ENCODE measurements around the gene SETMAR.
"Not testable (repeated sequence)": the region's sequence is repeated elsewhere in the genome, so short reads cannot be mapped to it uniquely, and the experiment has no call there.

SETMAR gene

DNA sequence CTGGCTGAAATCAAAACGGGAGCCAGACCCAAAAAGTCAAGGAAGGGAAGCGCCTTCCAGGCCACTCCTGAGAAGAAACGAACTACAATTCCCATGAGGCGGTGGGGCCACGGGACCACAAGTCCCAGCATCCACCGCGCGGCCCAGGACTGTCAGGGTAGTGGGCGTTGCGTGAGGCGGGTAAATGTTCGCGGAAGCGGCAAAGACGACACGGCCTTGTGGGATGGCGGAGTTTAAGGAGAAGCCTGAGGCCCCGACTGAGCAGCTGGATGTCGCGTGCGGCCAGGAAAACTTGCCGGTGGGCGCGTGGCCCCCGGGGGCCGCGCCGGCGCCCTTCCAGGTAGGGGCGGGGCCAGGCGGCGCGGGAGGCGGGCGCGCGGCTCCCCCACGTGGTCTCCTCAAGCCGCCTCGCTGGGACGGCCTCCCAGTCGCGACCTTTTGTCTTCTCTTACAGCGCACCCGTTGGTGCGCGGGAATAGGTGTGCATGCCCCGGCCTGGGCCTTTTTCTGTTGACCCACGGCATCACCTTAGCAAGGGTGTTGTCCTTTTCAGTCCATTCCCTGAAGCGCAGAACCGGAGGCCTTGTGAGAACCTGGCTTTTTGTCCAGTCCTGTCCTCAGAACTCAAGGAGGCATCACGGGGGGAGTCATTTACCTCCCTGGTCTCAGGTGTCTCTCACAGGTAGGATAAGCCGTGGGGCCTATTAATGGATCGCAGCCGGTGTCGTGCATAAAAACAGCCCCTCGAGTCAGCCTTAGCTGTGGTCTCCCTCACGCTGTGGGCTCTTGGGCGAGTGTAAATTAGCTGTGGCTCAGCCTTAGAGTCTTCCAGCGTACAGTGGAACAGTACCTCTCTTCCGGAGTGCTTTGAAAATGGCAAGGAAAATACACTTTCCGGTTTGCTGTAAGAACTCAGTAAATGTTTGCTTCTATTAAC lies at the start of gene SETMAR:
Gene SETMAR, plus strand, starts transcription at position 183 of the 937 bp plus-strand sequence. Its CDS starts 2 bp downstream, at position 185.
- peak; percentile 75 to 84 (median 77) for DNase-seq (ENCODE audit: low read depth in 3 of 3)

DNA sequence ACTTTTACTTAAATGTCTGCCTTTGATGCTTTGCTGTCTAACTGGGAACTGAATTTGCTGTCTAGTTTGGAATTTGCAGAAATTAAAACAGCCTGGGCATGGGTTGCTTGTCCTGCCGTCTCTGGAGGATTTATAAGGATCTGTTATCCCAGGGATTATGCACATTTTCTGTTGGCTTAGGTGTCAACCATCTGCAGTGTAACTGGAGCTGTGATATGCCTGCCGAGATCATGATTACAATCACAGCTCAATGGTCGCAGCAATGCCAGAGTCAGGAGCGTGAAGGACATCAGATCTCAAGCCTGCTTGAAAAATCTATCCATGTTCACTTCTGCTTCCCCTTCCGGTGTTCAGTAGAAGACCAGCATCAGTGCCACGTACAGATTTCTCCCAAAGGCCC lies 41.8 kb upstream of the SETMAR start:
- DNase-seq (ENCODE audit: low read depth in 3 of 3), result no peak

DNA sequence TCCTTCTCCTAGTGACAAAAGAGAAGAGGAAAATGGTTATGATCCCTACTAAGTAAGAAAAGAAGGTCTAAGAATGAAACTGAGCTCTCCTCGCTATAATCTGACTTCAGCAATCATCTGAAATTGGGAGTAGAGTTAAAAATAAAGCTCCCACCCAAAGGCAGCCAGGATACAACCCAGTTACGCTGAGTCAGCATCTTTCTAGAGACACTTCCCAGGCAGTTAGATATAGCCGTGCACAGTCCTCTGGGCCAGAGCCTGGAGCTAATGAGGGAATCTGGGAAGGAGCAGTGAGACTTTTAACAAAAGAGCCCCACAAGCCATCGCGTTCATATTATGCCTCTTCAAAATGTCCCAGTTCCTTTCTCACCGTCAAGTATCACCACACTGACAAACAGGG lies 39.1 kb upstream of the SETMAR start:
- no peak for DNase-seq (ENCODE audit: low read depth in 3 of 3)

DNA sequence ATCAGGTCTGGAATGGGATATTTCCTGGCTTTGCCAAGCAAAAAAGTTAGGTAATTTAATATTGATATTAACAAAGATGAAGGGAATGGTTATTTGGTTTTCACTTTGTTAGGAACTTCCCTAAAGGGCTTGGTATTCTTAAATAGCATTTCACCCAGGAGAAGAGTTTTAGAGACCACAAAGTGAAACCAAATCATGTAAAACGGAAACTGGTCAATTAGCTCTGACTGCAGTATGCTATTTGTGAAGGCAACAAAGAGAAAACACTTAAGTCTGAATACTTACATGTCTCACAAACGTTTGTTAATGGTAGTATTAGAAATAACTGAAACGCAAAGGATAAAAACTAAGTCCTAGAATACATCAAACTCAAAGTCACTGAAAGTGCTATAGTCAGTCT lies 32.4 kb upstream of the SETMAR start:
- DNase-seq (ENCODE audit: low read depth in 3 of 3), result no peak

DNA sequence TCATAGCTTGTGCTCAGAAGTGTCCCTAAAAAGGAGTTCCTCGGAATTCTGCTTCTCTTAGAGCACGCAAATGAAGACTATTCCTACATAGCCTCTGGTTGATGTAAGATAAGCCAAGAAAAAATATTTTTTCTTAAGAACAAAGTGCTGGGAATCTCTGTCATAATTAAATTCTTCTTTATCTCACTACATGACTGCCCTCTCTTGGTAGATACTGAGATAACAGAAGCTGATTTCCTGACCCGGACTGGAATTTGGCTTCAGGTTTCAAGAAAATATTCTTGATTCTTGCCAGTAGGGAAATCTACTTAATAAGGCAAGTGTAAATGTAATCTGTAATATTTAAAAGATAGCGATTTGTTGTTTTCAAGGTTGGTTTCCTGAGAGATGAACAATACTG lies 31.3 kb upstream of the SETMAR start:
- DNase-seq (ENCODE audit: low read depth in 3 of 3), result no peak

DNA sequence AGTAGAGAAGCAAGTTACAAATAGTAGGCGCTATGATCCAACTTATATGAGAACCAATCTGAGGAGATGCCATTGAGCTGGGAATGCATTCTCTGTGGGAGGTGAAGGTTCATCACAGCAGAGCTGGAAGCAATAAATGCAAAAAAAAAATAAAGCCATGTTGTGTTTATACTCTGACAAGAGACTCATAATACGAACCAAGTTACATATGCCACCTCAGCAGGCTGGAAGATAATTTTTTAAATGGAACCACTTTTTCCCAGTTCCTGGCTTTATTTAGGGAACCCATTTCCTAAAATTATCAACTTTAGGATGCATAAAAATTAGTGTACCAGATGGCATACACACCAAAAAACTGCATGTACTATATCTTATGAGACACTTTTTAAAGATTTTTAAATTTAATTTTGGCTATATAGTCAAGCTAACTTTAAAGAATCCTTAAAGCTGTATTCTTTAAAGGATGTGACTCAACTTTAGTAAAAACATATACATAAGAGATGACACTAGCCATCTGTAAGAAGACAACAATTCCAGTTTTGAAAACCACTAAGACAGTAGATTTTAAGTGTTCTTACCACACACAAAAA lies 23.6 kb upstream of the SETMAR start:
- DNase-seq (ENCODE audit: low read depth in 3 of 3), result no peak

DNA sequence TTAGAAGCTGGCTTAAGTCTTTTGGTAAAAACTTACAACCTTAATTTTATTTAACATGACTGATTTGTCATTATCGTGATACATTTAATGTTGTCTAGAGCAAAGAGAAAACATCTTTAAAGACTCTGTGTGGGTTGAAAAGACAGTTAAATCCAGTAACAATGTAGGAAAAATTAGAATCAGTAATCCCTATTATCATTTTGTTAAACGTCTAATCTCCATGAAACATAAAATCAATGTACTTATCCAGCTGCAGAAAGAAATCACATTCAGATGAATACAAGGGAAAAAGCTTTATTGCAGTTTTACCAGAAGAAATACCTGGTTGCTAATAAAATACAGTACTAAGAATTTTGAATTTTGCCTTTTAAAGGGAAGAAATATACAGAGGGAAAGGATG lies 21.2 kb upstream of the SETMAR start:
- DNase-seq (ENCODE audit: low read depth in 3 of 3), result no peak

DNA sequence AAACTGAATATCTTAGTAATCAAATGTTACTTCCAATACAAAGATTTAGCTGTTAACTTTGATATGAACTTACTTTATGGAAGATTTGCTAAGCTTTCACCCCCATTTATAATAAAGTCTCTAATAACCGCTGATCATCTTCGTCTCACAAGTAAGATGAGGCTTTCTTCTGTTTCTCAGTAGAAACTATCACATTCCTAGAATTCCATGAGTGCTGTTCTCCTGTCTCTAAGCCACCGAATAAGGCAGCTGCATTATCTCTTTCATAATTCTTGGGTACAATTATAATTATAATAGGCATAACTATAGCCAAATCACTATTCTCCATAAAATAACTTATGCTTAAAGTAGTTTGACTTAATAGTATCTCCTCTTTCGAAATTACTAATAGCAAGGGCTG lies 18.3 kb upstream of the SETMAR start:
- DNase-seq (ENCODE audit: low read depth in 3 of 3), result no peak

DNA sequence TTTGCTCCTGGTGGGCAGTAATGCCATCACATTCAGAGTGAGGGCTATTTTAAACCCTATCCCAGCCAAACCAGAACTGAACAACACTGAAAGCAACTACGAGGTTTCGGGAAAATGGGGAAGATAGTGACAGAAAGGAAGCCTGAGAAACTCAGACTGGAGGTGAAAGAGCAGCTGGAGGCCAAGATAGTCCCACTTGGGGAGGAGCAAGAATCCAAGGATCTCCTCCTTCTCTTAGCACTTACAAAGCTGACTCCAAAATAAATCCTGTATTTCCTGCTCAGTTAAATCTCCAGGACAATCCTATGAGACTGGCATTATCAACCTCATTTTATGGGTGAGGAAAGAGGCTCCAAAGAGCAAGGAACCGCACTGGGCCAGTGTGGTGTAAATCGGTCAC lies 14.1 kb upstream of the SETMAR start:
- DNase-seq (ENCODE audit: low read depth in 3 of 3), result no peak

DNA sequence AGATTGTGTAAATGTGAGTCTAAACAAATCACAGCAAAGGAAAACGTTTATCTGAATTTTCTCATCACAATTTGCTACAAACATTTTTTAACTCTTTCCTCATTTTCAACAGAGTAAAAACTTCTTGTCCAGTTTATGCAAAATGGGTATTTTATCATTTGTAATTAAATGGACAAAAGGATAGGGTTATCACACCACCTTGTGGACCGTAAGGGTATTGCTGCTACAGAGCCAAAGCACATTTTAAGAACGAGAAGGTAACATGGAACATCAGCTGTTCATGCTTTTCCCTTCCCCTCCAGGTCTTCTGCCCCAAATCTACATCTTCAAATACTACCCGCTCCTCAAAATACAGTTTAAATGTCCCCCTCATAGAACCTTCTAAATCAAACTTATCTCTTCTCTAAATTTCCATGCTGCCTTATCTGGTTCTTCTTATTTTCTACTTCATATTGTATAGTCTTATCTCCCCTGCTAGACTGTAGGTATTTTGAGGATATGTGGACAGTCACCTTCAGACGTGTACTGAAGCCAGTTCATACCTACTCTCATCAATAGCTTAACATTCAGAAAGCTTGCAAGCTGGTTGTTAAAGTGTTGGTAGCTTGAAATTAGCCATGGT lies 12.8 kb upstream of the SETMAR start:
- peak in 1 of 3 donors; percentile 13 for DNase-seq (ENCODE audit: low read depth in 3 of 3)

DNA sequence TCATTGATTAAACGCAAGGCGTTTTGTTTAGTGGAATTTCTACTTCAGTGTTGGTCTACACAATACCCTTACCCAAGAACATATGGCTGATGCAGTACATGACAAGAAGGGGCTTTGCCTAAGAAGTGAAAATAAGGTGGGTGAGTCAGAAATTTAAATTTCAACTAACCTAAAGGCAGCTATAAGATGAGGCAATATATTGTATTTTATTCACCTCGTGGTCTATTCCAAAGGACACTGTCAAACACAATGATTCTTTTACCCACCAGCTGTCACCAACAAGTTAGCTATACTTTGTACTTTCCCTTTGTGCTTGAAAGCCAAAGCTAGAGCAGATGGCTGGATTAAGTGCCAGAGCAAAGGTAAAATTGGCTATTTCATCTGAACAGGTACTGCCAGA lies 10.9 kb upstream of the SETMAR start:
- no peak for DNase-seq (ENCODE audit: low read depth in 3 of 3)

DNA sequence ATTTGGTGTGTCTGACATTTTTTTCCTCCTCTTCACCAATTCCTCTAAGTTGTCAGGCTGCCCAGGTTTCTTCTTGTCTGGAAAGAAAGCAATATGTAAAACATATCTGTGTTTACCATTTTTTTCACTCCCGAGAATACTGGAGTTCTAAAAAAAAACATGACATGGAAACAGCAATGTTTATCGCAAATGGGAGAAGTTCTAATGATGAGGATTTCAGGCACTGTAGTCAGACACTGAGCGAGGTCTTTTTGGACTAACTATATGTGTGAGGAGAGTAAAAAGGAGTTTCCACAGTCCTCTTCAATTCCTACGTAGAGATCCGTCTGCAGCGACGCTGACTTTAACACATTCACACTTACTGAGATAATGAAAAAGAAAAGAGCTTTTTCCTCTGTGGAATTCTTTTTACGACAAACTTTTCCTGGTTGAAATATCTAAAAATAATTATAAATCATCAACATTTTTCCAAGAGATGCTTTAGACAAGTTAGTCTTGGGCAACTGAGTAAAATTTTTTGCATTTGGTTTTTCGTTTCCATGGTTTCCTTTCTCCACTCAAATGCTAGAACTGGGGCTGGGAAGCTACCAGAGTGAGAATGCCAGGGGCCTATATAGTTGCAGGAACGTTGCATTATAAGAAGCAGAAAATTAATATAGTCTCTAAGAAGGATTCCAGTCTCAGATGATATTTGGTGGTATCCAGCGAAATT lies 8.4 kb upstream of the SETMAR start:
- no peak for DNase-seq (ENCODE audit: low read depth in 3 of 3)

DNA sequence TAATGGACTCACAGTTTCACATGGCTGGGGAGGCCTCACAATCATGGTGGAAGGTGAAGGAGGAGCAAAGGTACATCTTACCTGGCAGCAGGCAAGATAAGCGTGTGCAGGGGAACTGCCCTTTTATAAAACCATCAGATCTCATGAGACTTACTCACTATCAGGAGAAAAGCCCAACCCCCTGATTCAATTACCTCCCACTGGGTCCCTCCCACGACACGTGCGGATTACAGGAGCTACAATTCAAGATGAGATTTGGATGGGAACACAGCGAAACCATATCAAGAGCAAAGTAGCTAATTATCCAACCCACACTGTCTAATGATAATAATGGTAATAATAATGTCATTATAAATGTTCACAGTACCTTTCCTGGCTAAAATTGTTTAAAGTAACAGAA lies 6.7 kb upstream of the SETMAR start:
- DNase-seq (ENCODE audit: low read depth in 3 of 3), result not testable (repeated sequence)

DNA sequence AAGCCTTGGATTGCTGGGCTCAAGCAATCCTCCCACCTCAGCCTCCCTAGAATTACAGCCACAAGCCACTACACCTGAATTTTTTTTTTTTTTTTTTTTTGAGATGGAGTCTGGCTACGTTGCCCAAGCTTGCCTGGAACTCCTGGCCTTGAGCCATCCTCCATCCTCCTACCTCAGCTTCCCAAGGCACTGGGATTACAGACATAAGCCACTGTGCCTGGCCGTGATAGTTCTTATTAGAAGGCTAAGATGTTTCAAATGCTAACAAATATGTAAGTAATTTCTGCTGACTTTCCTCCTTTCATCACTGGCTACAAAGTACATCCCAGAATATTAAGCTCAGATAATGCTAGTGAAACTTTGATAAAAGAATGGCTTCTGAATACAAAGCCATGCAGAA lies 5.7 kb upstream of the SETMAR start:
- DNase-seq (ENCODE audit: low read depth in 3 of 3), result no peak

DNA sequence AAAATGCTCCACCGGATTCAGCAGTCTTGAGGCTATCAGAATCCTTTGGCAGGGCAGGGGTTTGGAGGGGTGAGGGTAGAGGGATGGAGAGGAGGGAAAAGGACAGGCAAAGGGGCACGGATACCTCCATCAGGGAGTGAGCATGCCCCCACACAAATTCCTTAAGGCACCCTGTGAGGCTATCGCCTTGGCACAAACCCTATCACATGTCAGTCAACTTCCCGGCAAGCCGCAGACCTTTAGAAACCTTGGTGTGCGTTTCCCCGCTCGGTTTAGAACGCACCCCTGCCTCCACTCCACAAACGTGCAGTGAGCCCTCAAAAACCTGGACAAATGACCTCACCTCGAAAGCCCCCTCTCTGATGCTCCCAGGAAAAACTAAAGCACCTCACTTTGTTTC lies 422 bp upstream of the SETMAR start:
- no peak for DNase-seq (ENCODE audit: low read depth in 3 of 3)

DNA sequence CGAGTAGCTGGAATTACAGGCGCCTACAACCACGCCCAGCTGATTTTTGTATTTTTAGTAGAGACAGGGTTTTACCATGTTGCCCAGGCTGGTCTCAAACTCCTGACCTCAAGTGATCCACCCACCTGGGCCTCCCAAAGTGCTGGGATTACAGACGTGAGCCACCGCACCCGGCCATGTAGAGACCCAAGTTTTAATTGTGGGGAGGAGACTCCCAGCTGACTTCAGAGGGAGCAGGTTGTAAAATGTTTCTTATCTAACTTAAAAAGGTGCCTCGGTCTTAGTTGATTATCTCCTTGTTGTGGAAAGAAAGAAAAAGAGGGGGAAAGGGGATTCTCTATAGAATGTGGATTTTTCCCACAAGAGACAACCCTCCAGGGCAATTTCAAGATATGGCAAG lies 2.0 kb downstream of the SETMAR start:
- DNase-seq (ENCODE audit: low read depth in 3 of 3), result not testable (repeated sequence)

DNA sequence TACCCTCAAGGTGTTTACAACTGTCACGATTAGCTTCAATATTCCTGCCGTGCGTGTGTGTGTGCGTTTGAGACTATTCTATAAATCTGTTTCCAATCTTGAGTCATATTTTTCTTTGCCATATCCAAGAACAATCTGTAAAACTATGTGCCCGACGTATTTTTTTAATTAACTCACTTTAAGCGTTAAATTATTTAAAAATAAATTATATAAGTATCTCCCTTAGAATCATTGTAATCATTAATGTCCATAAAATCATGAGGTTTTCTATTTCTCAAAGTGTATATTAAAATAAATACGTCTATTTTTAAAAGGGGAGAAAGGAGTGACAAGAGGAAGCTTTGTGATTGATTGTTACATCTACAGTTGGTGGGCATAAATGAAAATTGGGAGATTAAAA lies 2.9 kb downstream of the SETMAR start:
- DNase-seq (ENCODE audit: low read depth in 3 of 3), result no peak

DNA sequence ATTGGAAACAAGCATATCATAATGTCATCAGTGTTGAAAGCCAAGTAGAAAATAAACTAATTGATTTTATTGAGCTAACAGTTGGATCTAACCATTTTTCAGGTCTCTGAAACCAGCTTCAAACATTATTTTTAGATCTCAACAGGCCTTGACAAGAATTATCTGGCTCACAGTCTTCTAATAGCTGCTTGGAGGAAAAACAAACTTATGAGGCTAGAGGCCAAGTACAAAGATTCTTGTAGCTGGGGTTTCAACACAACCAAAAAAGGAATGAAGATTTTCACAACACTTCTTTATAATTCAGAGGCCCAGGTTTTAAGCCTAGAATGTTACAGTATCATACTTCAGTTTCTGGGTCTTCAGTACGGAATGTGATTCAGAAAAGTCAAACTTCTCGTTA lies 3.7 kb downstream of the SETMAR start:
- DNase-seq (ENCODE audit: low read depth in 3 of 3), result no peak

DNA sequence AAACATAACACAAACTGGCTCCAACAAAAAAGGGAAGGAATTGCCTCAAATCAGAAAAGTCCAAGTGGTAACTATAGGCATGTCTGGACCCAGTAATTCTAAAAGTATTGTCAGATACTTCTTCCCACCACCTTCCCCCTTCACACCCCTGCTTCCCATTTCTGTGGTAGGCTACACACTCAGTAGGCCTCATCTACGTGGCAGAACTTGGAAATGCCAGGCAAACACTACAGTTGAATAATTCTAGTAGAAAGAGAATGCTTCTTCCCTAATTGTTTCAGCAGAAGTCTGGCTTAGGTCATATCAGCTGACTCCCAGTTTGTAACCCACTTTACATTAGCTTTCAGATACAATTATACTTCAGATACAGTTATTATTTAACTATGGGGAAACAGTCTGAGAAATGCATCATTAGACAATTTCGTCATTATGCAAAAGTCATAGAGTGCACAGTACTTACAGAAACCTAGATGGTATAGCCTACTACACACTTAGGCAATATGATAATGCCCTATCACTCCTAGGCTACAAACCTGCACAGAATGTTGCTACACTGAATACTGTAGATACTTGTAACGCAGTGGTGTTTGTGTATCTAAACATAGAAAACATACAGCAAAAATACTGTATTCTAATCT lies 6.4 kb downstream of the SETMAR start:
- DNase-seq (ENCODE audit: low read depth in 3 of 3), result no peak

DNA sequence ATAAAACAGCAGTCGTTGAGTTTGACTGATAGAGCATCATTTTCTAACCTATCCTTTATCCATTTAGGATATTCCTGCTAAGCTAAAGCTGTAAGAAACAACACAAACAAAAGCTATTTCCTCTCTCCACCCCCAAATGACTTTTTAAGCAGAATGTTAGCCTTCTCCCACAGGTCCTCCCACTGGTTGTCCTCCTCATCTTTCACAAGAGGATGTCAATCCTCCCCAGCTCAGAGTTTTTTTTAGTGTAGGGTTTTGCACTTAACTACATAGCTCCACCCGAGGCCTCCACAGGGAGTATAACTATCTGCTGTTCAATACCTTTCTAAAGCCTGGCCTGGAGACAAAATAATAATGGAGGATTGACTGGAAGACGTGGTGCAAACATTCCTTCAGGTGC lies 7.8 kb downstream of the SETMAR start:
- DNase-seq (ENCODE audit: low read depth in 3 of 3), result no peak

DNA sequence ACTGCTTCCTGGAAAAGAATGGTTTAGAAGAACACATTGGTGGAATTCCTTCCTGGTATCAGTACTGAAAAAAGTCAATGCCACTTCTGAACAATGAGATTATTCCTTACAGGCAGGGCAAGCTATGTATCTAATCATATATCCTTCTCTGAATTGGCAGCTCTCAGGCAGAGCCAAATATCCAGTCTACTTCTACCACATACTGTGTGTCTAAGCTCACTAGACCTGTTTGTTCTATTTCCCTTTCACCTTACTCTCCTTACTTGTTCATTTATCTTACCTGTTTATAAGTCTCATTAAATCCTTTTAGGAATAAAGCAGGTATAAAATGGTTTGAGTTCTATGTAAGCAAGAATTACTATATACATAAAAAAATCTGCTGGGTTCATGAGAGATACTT lies 8.3 kb downstream of the SETMAR start:
- DNase-seq (ENCODE audit: low read depth in 3 of 3), result no peak
